Stomach (tissue), 9 donors: ENCODE data around the gene PIK3R6. TPM values are rescaled to one million over a fixed set of nuclear protein-coding genes. Genes with fewer than 3 reads are reported as not detected.

Experiments used
- DNase-seq, 2 donors: peaks; one replicate each; pipeline versions ENCODE4 v3.0.0 to v3.0.0-alpha.2; 2013 to 2019
- H3K27ac ChIP-seq, 5 donors: fragments of 200-600 bp in 4 of 5; sonication (generic) in 4 of 5; one replicate each; pipeline ENCODE4 v1.5.1; 2013 to 2019; ENCODE audit warnings: mild to moderate bottlenecking in 1 of 5, moderate library complexity in 1 of 5
- H3K27me3 ChIP-seq, 3 donors: fragments of 200-600 bp; sonication (generic); one replicate each; pipeline ENCODE4 v1.5.1; 2017 to 2019; ENCODE audit warnings: mixed run types in 1 of 3
- H3K36me3 ChIP-seq, 4 donors: fragments of 200-600 bp; sonication (generic); 1 replicate in 3 of 4; 2 replicates in 1 of 4; pipeline ENCODE4 v1.5.1; 2016 to 2019
- H3K4me1 ChIP-seq, 4 donors: fragments of 200-600 bp; sonication (generic); one replicate each; pipeline ENCODE4 v1.5.1; 2016 to 2019
- H3K4me3 ChIP-seq, 4 donors: fragments of 200-600 bp; sonication (generic) in 3 of 4; one replicate each; pipeline ENCODE4 v1.5.1; 2016 to 2019; ENCODE audit warnings: mild to moderate bottlenecking in 1 of 4
- H3K9me3 ChIP-seq, 4 donors: fragments of 200-600 bp; sonication (generic); one replicate each; pipeline ENCODE4 v1.5.1; 2016 to 2019
- CTCF ChIP-seq, 7 experiments: fragments of 450-650 bp in 4 of 7; fragments of 200-600 bp in 3 of 7; sonication (generic) in 3 of 7; IDR thresholded peaks; one replicate each; pipeline ENCODE4 v1.5.1; 2016 to 2019; ENCODE audit warnings: antibody characterized with exemption in 7 of 7, control low read depth in 2 of 7, mild to moderate bottlenecking in 1 of 7
- EP300 ChIP-seq: sonication (generic); formaldehyde crosslinking; IDR thresholded peaks from one replicate; pipeline ENCODE4 v1.6.1; 2017; ENCODE audit warnings: antibody characterized with exemption
- POLR2A ChIP-seq, 4 donors: fragments of 450-650 bp; IDR thresholded peaks; one replicate each; pipeline ENCODE4 v1.6.1; 2016; ENCODE audit warnings: antibody characterized with exemption in 4 of 4, control low read depth in 2 of 4, mild to moderate bottlenecking in 1 of 4, moderate library complexity in 1 of 4
- POLR2AphosphoS5 ChIP-seq, 3 donors: sonication (generic); formaldehyde crosslinking; IDR thresholded peaks; one replicate each; pipeline ENCODE4 v1.6.1; 2016; ENCODE audit warnings: antibody characterized with exemption in 3 of 3
- WGBS, 5 donors: extraction: QIAGEN DNeasy Blood & Tissue Kit in 3 of 5; methylation state at CpG; one replicate each; pipeline versions ENCODE4 v1.1.5 to v1.1.7; 2013 to 2018; 5-methylcytosine and 5-hydroxymethylcytosine counted together
- intact Hi-C: fragments of 100-400 bp; cut with DNase I; formaldehyde crosslinking; loops from one replicate; pipeline ENCODE4 v1.15.1; 2023; ENCODE audit warnings: low total_unique reads
- polyA plus RNA-seq, 3 donors: library from polyadenylated mRNA; stranded (reverse); fragments of 200-250 nt; gene quantifications; one replicate each; pipeline ENCODE4 v1.2.3, GENCODE V29; 2013
- total RNA-seq, 5 donors: library from RNA; depleted of rRNA; stranded (reverse); fragments of >200 nt; gene quantifications; one replicate each; pipeline versions ENCODE4 v1.1.0 to v1.2.3, GENCODE V29; 2014 to 2016
- donor health status: healthy with polysubstance abuse.
- donor health status: Bipolar disorder and iron deficiency.
- donor health status: healthy.

Gene PIK3R6
- total and polyA plus RNA-seq, 8 donors: under 0.01 to 4.3 (median 0.37) TPM; not detected in 1

DNA sequence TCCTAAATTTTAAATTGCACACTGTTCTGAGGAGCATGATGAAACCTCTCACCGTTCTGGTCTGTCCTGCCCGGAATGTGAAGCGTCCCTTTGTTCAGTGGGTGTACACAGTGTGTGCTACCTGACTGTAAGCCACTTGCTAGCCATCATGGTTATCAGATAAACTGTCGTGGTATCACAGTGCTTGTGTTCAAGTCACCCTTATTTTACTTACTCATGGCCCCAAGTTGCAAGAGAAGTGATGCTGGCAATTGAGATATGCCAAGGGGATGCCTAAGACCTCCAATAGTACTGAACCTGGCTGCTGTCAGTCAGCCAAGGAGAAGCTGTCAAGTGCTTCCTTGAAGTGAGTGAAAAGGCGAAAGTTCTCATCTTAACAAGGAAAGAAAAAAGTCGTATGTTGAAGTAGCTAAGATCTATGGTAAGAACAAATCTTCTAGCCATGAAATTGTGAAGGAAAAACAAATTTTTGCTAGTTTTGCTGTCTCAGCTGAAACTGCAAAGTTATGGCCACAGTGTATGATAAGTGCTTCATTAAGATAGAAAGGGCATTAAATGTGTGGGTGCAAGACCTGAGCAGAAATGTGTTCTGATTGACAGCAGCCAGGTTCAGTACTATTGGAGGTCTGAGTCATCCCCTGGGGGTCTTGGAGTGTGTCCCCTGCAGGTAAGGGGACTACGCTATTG, 5.8 kb downstream of the PIK3R6 start:
- H3K4me1 ChIP-seq: peaks cover 0 to 14% (median 10%) of the 10 kb centered on the region in 4 donors
- TF ChIP-seq POLR2AphosphoS5 (IDR thresholded peaks at IDR 0.05) (no peak), EP300 (no peak), CTCF (IDR thresholded peaks at IDR 0.05) (no peak), POLR2A (IDR thresholded peaks at IDR 0.05) (no peak)
- no peaks in the 10 kb centered on the region for H3K36me3 ChIP-seq
- intact Hi-C loops: no loop called here
- WGBS, 5 donors: 62 to 77% (median 65%) methylated on average over 7 of the region's 7 CpGs
- DNase-seq: no peak
- no peaks in the 10 kb centered on the region for H3K9me3 ChIP-seq
- H3K27me3 ChIP-seq: peaks cover 0 to 23% (median 0%) of the 10 kb centered on the region in 3 donors
- H3K4me3 ChIP-seq: no peak overlapping the region
- H3K27ac ChIP-seq: no peak overlapping the region

GRCh38 chr17:8859804-8860430, 7.6 kb downstream of the PIK3R6 start:
- no peak overlapping the region for H3K4me3 ChIP-seq
- no peaks in the 10 kb centered on the region for H3K9me3 ChIP-seq
- intact Hi-C loops: no loop called here
- H3K36me3 ChIP-seq: no peaks in the 10 kb centered on the region
- TF ChIP-seq CTCF (IDR thresholded peaks at IDR 0.05) (no peak), POLR2AphosphoS5 (IDR thresholded peaks at IDR 0.05) (no peak), POLR2A (IDR thresholded peaks at IDR 0.05) (no peak), EP300 (no peak)
- no peak for DNase-seq
- 86 to 91% (median 89%) methylated on average over 14 of the region's 14 CpGs for WGBS, 5 donors
- peaks cover 0 to 14% (median 10%) of the 10 kb centered on the region in 4 donors for H3K4me1 ChIP-seq
- no peak overlapping the region for H3K27ac ChIP-seq
- peaks cover 0 to 14% (median 0%) of the 10 kb centered on the region in 3 donors for H3K27me3 ChIP-seq

GRCh38 chr17:8859027-8859803, 8.3 kb downstream of the PIK3R6 start:
- no peak for DNase-seq
- Histone ChIP-seq H3K36me3 (no peaks in the 10 kb centered on the region), H3K27ac (peak overlapping the region in 1 of 5 donors; percentile 9), H3K27me3 (peaks cover 0 to 16% (median 0%) of the 10 kb centered on the region in 3 donors), H3K9me3 (no peaks in the 10 kb centered on the region), H3K4me3 (no peak overlapping the region), H3K4me1 (peaks cover 0 to 14% (median 10%) of the 10 kb centered on the region in 4 donors)
- no peak for TF ChIP-seq EP300
- no peak for TF ChIP-seq POLR2AphosphoS5 (IDR thresholded peaks at IDR 0.05)
- no peak for TF ChIP-seq CTCF (IDR thresholded peaks at IDR 0.05)
- TF ChIP-seq POLR2A (IDR thresholded peaks at IDR 0.05): no peak
- intact Hi-C loops: no loop called here
- WGBS, 5 donors: 81 to 89% (median 81%) methylated on average over 11 of the region's 11 CpGs

GRCh38 chr17:8857919-8858318, 9.6 kb downstream of the PIK3R6 start:
- 20 to 30% (median 23%) methylated on average over 5 of the region's 5 CpGs for WGBS, 5 donors
- H3K4me3 ChIP-seq: no peak overlapping the region
- H3K27me3 ChIP-seq: peaks cover 0 to 22% (median 0%) of the 10 kb centered on the region in 3 donors
- DNase-seq: peak in 1 of 2 donors; percentile 54
- no peaks in the 10 kb centered on the region for H3K9me3 ChIP-seq
- no peak overlapping the region for H3K27ac ChIP-seq
- H3K4me1 ChIP-seq: peaks cover 0 to 14% (median 10%) of the 10 kb centered on the region in 4 donors
- intact Hi-C loops: no loop called here
- no peak for TF ChIP-seq POLR2AphosphoS5 (IDR thresholded peaks at IDR 0.05)
- H3K36me3 ChIP-seq: no peaks in the 10 kb centered on the region
